IPS DF 19.7 (cell line): Measurements from ENCODE around the gene CACHD1.
A peak's percentile ranks its signal among the peaks of the same experiment; 100 is the strongest.

Source experiments
- DNase-seq: peaks from one replicate; pipeline ENCODE4 v3.0.0-alpha.2; 2013; ENCODE audit warnings: low read depth, low spot score

The CACHD1 gene

GRCh38 chr1:64473367-64473766 is 3.4 kb downstream of the CACHD1 start:
- no peak for DNase-seq

- no peak for DNase-seq
These were observed 4.2 kb downstream of the CACHD1 start for GRCh38 chr1:64474133-64474532.

GRCh38 chr1:64474665-64475439 is 4.9 kb downstream of the CACHD1 start:
- no peak for DNase-seq

- no peak for DNase-seq
These were observed 6.5 kb downstream of the CACHD1 start for GRCh38 chr1:64476251-64476952.

- no peak for DNase-seq
These were observed 8.9 kb downstream of the CACHD1 start for GRCh38 chr1:64478594-64479470.

GRCh38 chr1:64479874-64480273 is 9.9 kb downstream of the CACHD1 start:
- DNase-seq: no peak

- DNase-seq: no peak
These were observed 11.3 kb downstream of the CACHD1 start for GRCh38 chr1:64480999-64481772.

- DNase-seq: no peak
These were observed 12.2 kb downstream of the CACHD1 start for GRCh38 chr1:64482128-64482527.

- no peak for DNase-seq
These were observed 12.8 kb downstream of the CACHD1 start for GRCh38 chr1:64482720-64483119.

GRCh38 chr1:64483731-64484414 is 13.9 kb downstream of the CACHD1 start:
- no peak for DNase-seq

GRCh38 chr1:64484651-64485050 is 14.7 kb downstream of the CACHD1 start:
- DNase-seq: no peak

- DNase-seq: no peak
These were observed 16.3 kb downstream of the CACHD1 start for GRCh38 chr1:64486193-64486592.

GRCh38 chr1:64487061-64487460 is 17.1 kb downstream of the CACHD1 start:
- DNase-seq: no peak

GRCh38 chr1:64488862-64489261 is 18.9 kb downstream of the CACHD1 start:
- DNase-seq: no peak

- DNase-seq: no peak
These were observed 19.8 kb downstream of the CACHD1 start for GRCh38 chr1:64489707-64490106.

- no peak for DNase-seq
These were observed 20.4 kb downstream of the CACHD1 start for GRCh38 chr1:64490213-64490818.

GRCh38 chr1:64492424-64492823 is 22.5 kb downstream of the CACHD1 start:
- DNase-seq: no peak

- DNase-seq: peak; percentile 92
These were observed 23.9 kb downstream of the CACHD1 start for GRCh38 chr1:64493831-64494230.

GRCh38 chr1:64494659-64495058 is 24.7 kb downstream of the CACHD1 start:
- DNase-seq: no peak

GRCh38 chr1:64495878-64496277 is 25.9 kb downstream of the CACHD1 start:
- no peak for DNase-seq
